Activated CD8-positive, alpha-beta memory T cell treated with anti-CD3 and anti-CD28 coated beads for 4 hours (primary cell): ENCODE results near the gene GABRR1.
A peak's percentile ranks its signal among the peaks of the same experiment; 100 is the strongest.
"Not testable (repeated sequence)": the region's sequence is repeated elsewhere in the genome, so short reads cannot be mapped to it uniquely, and the experiment has no call there.

Experiments used
- DNase-seq, 2 donors: peaks; one replicate each; pipeline ENCODE4 v3.0.0-alpha.2; 2020; ENCODE audit warnings: low read depth in 2 of 2

The GABRR1 gene

DNA sequence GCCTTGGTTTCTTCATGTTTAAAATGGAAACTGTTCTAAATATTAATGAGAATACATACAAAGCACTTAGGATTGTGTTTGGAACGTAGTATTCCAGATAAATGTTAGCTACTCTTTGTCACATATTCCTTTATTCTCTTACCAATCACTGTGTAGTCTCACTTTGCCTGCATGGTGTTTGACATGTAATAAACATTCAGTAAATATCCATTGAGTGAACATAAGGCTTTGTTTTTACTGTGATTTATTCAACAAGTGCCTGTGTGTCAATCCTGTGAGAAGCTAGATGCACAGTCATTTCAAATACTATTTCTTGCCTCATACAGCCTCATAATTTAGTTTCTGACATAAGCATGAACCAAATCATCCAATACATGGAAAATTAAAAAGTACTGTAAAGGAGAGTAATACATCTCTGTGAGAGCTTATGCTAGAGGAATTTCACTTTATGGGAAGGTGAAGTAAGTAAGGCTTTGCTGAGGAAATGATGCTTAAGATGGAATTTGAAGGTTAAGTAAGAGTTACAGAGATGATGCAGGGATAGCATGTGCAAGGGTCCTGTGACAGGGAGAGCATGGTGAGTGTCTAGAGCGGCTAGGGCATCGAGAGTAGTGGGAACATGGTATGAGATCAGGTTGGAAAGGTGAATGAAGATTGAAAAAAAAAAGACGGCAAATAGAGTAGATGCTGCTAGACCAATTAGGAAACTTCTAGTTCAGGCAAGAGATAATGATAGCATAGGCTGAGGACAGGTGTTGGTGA lies 56.6 kb downstream of the GABRR1 start:
- DNase-seq, result no peak

DNA sequence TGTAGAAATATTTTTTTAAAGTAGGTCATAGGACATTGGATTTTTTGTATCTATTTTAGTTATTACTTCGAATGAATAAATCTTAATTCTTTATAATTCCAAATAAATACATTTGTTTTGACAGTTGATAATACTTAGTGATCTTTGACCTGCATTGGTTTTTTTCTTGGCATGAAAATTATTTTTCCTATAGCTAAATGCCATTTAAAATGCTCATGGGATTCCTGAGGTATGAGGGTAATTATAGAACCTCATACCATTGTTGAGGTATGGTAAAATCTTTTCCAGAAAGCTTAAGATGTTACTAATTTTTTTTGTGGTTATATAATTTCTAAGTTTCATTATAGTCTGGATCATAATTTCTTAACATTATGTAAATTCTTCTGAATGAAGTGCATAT lies 63.0 kb downstream of the GABRR1 start:
- DNase-seq, result no peak

DNA sequence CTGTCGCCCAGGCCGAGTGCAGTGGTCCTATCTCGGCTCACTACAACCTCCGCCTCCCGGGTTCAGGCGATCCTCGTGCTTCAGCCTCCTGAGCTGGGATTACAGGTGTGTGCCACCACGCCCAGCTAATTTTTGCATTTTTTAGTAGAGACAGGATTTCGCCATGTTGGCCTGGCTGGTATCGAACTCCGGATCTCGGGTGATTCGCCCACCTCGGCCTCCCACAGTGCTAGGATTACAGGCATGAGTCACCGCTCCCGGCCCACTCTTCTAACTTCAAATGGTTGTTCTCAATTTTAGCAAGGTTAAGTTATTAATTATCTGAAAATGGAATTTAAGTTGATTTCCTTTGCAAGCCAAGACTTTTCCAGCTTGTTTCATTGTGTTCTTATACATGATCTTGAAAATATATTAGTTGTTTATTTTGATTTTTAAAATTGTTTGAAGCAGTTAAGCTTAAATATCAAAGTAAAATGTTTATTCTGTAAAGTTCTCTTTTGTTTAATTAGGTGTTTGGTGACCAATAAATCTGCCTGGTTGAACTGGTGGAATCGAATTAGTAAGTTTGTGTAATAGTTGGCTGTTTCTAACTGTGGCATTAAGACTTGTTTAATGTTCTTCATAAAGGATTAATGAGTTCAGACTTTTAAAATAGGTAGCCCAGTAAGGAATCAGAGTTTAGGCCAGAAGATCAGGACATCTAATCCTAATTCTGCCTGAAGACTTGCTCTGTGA lies 69.0 kb downstream of the GABRR1 start:
- no peak for DNase-seq

DNA sequence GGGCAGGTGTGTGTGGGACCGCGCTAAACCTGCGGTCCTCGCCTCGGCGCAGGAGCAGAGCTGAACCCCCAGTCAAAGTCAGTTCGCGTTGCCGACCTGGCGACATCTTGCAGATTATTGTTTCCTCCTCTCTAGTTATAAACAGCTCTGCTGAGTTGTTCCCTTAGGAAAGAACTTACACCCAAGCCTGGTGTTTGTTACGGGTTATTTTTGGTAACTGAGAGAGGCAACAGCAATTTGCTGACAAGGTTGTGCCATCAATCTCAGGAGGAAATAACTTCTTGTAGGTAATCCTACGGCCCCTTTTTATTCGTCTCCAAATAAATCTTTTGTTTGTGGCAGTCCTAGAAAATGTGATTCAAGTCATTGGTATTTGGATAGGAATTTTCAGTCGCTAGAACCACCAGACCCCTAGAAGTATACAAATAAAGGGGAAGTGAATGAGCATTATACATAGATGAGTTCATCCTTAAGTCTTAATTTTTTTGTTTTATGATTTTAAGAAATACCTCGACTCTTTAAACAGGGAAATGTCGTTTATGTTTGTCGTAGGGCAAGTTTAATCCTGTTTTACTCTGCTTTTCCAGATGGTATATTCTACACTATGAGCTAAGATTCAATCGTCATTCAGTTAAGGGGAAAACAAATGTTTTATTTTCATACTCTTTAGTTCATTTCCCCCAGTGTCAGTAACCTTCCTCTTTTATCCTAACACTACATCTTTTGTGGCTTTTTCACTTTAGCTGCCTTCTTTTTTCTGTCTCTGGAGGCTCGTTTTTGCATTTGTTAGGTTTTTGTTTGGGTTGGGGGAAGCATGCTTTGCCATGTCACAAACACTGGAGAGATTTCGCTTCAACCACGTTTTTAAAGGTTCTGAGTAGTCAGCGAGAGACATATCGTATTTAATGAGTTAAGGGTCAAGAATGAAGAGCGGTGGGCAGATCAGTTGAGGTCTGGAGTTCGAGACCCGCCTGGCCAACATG lies 70.1 kb downstream of the GABRR1 start:
- DNase-seq, result peak in 1 of 2 donors; percentile 7

DNA sequence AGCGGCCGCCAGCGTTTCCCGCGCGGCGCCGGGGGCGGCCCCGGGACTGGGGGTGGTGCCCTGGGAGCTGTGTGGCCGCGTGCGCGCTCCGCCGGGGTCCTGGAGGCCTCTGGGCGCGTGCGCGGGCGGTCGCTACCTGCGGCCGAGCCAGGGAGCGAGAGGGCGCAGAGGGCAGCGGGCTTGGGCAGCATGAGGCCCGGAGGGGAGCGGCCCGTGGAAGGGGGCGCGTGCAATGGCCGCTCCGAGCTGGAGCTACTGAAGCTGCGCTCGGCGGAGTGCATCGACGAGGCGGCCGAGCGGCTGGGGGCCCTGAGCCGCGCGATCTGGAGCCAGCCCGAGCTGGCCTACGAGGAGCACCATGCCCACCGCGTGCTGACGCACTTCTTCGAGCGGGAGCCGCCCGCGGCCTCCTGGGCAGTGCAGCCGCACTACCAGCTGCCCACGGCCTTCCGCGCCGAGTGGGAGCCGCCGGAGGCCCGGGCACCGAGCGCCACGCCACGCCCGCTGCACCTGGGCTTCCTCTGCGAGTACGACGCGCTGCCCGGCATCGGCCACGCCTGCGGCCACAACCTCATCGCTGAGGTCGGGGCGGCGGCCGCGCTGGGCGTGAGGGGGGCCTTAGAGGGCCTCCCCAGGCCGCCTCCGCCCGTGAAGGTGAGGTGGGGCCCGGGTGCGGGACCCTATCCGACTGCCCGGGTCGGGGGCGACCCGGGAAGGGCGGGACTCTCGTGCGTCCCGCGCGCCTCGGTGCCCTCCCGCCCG lies 71.0 kb downstream of the GABRR1 start, which contains the start of gene PM20D2:
Gene PM20D2, plus strand, starts transcription at position 100 of the 762 bp plus-strand sequence. Its CDS starts 90 bp downstream, at position 190.
- peak; percentile 39 to 43 for DNase-seq

DNA sequence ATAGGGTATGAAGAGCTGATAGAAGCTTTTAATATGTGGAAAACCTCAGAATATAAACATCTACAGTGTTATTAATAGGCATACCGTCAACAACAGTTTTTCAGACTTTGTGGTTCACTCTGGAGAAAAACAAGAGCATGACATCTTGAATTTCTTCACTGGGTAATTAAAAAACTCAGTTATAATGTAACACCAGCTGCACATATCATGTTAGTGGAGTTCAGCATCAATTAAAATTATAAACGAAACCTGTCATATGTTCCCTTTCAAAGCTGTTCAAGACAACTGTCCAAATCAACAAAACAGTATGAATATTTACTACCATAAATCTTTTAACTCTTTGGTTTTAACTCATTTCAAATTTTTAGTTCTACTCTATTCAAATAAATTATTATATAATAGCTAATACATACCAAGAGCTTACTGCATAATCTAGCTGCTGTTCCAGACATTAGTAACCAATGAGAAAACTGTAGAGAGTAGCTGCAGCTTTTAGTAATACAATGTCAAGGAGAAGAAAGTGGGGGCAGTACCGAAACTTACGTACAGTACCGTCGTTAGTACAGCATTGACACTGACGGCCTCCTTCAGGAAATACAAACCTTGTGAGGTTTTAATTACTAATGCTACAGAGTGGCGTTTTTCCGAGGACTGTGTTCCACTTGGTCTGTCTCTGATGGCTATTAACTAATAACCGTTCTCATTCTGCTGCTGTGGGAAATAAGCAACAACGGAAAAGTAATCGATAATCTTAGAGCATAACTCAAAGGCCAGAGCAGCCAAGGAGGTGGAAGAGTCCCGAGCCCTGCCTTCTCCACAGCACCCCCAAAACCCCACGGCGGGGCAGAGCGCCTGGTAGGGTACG lies 71.8 kb downstream of the GABRR1 start:
- DNase-seq, result no peak

DNA sequence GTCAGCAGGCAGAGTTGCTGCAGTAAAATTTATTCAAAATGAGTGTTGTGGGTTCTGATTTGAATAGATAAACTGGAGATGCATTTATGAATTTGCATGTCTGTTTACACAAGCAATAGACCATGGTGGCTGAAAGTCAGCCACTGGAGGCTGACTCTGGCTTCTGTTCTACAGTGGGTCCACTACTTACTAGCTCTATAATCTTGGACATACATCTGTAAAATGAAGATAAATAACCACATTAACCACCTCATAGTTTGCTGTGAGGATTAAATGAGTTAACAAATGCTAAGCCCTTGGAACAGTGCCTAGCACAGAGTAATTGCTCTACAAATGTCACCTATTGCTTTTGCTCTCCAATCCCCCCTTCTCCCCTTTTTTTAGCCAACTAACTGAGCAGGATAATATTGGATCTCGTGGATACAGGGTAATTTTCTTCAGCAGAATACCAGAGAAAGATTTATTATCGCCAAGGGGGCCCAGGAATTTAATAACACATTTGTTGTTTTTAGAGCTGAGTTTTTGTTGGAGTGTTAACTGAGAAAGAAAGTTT lies 72.7 kb downstream of the GABRR1 start:
- DNase-seq, result no peak

DNA sequence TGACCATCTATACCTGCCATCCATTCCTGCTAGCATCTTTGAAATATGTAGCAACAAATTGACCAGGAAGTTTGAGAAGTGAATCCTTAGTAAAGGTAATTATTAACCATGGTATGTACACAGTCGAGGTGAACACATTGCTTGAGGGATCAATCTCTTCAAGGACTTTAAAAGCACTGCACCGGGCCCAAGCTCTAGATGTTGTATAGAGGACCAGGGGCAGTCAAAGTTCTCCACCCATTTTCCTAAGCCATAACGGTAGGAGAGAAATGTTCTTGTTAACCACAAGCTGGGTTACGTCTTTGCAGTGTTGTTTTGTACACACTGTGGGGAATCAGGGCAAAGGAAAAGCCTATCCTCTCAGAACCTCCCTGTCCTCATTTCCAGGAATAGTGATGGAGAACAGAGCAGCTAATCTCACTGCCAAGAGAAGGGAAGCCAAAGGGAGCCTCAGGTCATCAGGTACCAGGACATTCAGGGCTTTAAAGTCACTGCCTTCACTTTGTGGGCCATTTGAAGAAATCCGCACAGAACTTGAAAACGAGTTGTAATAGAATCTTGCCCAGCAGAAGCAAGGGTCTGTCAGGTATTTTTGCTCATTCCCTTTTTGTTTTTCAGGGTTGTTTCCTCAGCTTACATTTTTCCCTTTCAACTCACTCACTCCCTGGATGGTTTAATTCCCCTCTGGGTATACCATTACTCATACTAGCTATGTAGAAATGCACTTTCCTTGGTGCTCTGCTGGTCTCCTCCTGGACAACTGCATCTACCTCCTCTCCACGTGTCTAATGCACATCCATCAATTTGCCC lies 76.6 kb downstream of the GABRR1 start:
- no peak for DNase-seq

DNA sequence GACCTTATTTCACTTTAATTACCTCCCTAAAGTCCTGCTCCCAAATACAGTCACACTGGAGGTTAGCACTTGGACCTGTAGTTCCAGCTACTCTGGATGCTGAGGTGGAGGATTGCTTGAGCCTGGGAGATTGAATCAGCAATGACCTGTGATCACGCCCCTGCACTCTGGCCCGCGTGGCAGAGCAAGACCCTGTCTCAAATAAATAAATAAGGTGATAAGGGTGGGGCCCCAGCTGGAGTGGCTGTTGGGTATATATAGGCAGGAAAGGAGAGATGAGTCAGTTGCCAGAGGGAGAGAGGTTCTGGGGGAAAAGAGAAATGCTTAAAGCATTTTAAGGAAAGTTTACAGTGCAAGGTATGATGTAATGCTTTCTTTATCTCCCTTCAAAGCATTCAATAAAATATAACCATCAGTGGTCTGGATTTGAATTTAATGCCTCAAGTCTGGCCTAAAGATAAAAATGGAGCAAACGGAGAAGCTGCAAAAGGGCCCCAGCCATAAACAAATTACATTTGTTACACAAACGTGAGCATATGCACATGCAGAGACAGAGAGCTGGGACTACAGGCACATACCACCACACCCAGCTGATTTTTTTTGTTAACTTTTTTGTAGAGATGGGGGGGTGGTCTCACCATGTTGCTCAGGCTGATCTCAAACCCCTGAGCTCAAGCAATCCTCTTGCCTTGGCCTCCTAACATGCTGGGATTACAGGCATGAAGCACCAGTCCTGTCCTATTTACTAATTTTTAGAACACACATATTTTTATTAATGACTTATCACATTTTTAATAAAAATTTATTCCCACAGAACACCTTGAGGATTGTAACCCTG lies 77.4 kb downstream of the GABRR1 start:
- no peak for DNase-seq

DNA sequence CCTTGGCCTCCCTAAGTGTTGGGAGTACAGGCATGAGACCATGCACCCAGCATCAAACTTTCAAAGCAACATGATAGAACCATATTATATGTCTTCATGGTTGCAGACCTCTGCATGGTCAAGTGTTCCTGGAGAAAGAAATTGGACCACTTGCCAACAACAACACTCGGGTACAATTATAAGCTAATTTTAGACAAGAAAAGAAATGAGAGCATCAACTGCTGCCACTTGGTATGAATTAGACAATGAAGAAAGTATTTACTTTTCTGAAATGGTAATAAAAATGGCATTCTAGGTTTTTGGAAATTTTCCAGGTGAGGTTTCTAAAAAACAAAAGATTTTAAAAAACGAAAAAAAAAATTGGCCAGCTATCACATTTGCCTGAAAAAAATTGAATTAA lies 79.0 kb downstream of the GABRR1 start:
- no peak for DNase-seq

DNA sequence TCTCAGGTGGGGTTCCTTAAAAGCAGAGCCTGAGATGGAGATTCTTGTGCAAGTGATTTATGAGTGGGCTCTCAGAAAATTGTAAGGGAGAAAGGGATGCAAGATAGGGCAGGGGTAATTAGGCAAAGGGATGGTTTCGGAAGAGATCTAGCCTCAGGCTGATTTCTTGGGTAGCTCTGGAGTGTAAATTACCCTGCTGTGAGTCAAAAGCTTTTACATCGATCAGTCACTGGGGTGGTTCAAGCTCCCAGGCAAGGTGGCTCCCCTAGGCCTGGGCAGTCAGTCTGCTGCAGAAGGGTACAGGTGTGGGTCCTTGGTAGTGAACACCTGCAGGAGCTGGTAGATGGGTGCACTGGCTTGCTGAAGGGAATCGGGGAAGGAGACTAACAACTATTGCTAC lies 82.4 kb downstream of the GABRR1 start:
- no peak for DNase-seq

DNA sequence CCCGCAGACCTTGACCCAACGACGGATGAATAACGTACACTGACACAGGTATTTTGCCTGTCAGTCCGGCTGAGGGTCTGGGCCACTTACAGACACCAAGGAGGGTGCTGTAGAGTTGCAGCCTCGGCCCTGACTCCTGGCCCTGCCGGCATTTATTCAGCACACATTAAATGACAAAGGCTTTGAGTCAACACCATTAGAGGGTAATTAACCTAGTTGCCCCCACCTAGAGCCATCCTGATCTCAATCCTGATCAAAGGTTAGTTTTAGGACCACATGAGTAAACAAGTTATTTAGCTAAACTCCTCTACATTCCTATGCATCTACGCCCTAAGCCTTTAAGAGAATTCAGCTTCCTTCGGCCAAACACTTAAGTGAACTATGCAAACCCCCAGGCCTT lies 83.2 kb downstream of the GABRR1 start:
- no peak for DNase-seq

DNA sequence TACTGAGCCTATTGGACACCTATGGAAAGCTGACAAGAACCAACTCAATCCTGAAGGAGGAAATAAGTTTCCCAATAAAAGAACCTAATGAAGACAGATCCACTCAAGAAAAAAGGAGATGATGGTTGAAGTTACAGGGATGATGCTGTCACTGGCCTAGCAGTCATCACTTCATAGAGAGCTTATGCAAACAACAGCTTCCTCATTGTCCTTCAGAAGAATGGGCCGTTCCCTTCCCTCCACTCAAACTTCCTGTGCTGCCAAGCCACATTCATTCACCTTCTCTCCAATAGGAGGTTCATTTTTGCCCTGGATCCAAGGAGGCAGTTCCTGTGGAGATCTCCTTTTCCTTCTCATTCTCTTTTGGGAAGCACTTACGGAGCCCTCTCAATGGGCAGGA lies 85.1 kb downstream of the GABRR1 start:
- no peak for DNase-seq

DNA sequence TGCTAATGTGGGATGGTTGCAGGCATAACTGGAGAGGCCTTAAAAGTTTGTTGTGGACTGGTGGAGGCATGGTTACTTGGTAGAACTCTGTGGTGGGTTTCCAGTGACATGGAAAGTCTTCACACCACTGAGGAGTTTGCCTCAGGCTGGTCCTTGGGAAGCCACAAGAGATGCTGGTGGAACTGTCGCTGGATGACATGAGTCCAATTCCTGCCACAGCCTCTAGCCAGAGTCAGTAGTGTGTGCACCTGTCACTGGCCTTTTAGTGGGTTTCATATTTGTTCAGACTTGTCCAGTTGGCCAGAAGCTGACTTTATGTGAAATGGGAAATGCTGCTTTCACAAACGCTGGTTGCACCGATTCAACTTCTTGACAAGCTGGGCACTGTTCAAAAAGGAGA lies 85.6 kb downstream of the GABRR1 start:
- DNase-seq, result no peak

DNA sequence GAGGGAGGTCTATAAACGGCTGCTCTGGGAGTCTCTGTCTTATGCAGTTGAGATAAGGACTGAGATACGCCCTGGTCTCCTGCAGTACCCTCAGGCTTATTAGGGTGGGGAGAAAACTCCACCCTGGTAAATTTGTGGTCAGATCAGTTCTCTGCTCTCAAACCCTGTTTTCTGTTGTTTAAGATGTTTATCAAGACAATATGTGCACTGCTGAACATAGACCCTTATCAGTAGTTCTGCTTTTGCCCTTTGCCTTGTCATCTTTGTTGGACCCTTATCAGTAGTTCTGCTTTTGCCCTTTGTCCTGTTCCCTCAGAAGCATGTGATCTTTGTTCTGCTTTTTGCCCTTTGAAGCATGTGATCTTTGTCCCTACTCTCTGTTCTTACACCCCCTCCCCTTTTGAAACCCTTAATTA lies 88.9 kb downstream of the GABRR1 start:
- not testable (repeated sequence) for DNase-seq
